H1 (cell line): ENCODE results near the gene PLA2G4F. TPM values are rescaled to one million over a fixed set of nuclear protein-coding genes. Genes with fewer than 3 reads are reported as not detected.

Experiments used
- CTCF ChIA-PET: fragments of 300-600 bp; sonication (Branson Sonifier 250); formaldehyde crosslinking; loops from one replicate; lab custom pipeline; 2021; ENCODE audit not compliant: partially characterized antibody; lab: Charles Lee
- POLR2A ChIA-PET: fragments of 300-600 bp; sonication (Branson Sonifier 250); formaldehyde crosslinking; loops from one replicate; lab custom pipeline; 2021; ENCODE audit warnings: inconsistent platforms; ENCODE audit not compliant: partially characterized antibody; lab: Charles Lee
- DNase-seq, 2 experiments: peaks; one replicate each; pipeline versions ENCODE4 v3.0.0 to v3.0.0-alpha.2; 2010 to 2022; ENCODE audit warnings: low spot score in 2 of 2, low read depth in 1 of 2, mixed read lengths in 1 of 2
- FAIRE-seq: peaks from 2 replicates; lab custom pipeline; 2011; peaks lifted over from hg19 to GRCh38; lab: Jason Lieb, UNC
- H2AFZ ChIP-seq: 2 replicates; pipeline ENCODE4 v1.8.1; 2012; ENCODE audit warnings: low read length, inconsistent platforms
- H2AK5ac ChIP-seq: 2 replicates; pipeline ENCODE4 v1.6.1; 2013; ENCODE audit warnings: low read depth, low read length
- H2BK120ac ChIP-seq: replicated peaks from 2 replicates; pipeline ENCODE3; 2013; ENCODE audit warnings: low read depth, low read length, inconsistent platforms
- H2BK12ac ChIP-seq: 2 replicates; pipeline ENCODE4 v1.6.1; 2013; ENCODE audit warnings: low read depth, low read length
- H2BK15ac ChIP-seq: 2 replicates; pipeline ENCODE4 v1.6.1; 2013; ENCODE audit warnings: low read length
- H2BK20ac ChIP-seq: 2 replicates; pipeline ENCODE4 v1.6.1; 2013; ENCODE audit warnings: low read length
- H2BK5ac ChIP-seq: 2 replicates; pipeline ENCODE4 v1.6.1; 2013; ENCODE audit warnings: low read depth, low read length
- H3K14ac ChIP-seq: 2 replicates; pipeline ENCODE4 v1.6.1; 2013; ENCODE audit warnings: inconsistent platforms; ENCODE audit not compliant: insufficient read length
- H3K18ac ChIP-seq: 2 replicates; pipeline ENCODE4 v1.6.1; 2013; ENCODE audit warnings: low read length; ENCODE audit errors: extremely low read depth
- H3K23ac ChIP-seq: 2 replicates; pipeline ENCODE4 v1.6.1; 2013; ENCODE audit warnings: inconsistent platforms; ENCODE audit not compliant: insufficient read length
- H3K23me2 ChIP-seq: 2 replicates; pipeline ENCODE4 v1.6.1; 2013; ENCODE audit warnings: low read depth, low read length
- H3K27ac ChIP-seq: 2 replicates; pipeline ENCODE4 v1.6.1; 2011; ENCODE audit warnings: low read depth, low read length, inconsistent platforms
- H3K27me3 ChIP-seq, 4 experiments: replicated peaks in 1 of 4; 1 replicate in 1 of 4; 2 replicates in 3 of 4; pipeline versions ENCODE4 v1.6.1 to v1.8.1; 2011 to 2013; ENCODE audit warnings: low read length in 3 of 4, mild to moderate bottlenecking in 3 of 4, inconsistent platforms in 2 of 4, mixed read lengths in 2 of 4, moderate library complexity in 1 of 4; ENCODE audit not compliant: control insufficient read depth in 3 of 4, insufficient read depth in 3 of 4; ENCODE audit errors: extremely low read depth in 1 of 4
- H3K36me3 ChIP-seq, 4 experiments: 2 replicates each; pipeline versions ENCODE4 v1.6.1 to v1.8.1; 2011 to 2013; ENCODE audit warnings: mild to moderate bottlenecking in 4 of 4, low read length in 3 of 4, moderate library complexity in 2 of 4, control low read depth in 1 of 4, inconsistent platforms in 1 of 4; ENCODE audit not compliant: insufficient read depth in 4 of 4, control insufficient read depth in 2 of 4
- H3K4ac ChIP-seq: replicated peaks from 2 replicates; pipeline ENCODE3; 2013; ENCODE audit warnings: low read length, low read depth, mixed read lengths, inconsistent platforms; ENCODE audit not compliant: insufficient read length
- H3K4me1 ChIP-seq, 4 experiments: replicated peaks in 1 of 4; 1 replicate in 1 of 4; 2 replicates in 3 of 4; pipeline versions ENCODE4 v1.6.1 to v1.8.1; 2011 to 2013; ENCODE audit warnings: low read length in 3 of 4, inconsistent platforms in 2 of 4, mixed read lengths in 1 of 4; ENCODE audit not compliant: insufficient read depth in 4 of 4, control insufficient read depth in 3 of 4
- H3K4me2 ChIP-seq, 2 experiments: 2 replicates each; pipeline versions ENCODE4 v1.6.1 to v1.8.1; 2011 to 2013; ENCODE audit warnings: low read depth in 2 of 2, low read length in 2 of 2, control low read depth in 1 of 2, inconsistent platforms in 1 of 2, mild to moderate bottlenecking in 1 of 2; ENCODE audit not compliant: insufficient read depth in 1 of 2
- H3K4me3 ChIP-seq, 4 experiments: fragments of 200-600, 300-600 bp in 1 of 4; sonication (generic), shearing (Covaris generic), sonication (Bioruptor Twin) in 1 of 4; 2 replicates each; pipeline versions ENCODE4 v1.5.1 to v1.8.1; 2011 to 2016; ENCODE audit warnings: low read length in 4 of 4, low read depth in 3 of 4, control low read depth in 2 of 4, inconsistent platforms in 2 of 4, mild to moderate bottlenecking in 2 of 4, mixed read lengths in 1 of 4, moderate library complexity in 1 of 4; ENCODE audit not compliant: insufficient read depth in 2 of 4; ENCODE audit errors: extremely low read depth in 1 of 4
- H3K56ac ChIP-seq: replicated peaks from 2 replicates; pipeline ENCODE3; 2013; ENCODE audit warnings: low read depth, mild to moderate bottlenecking, mixed read lengths, low read length, inconsistent platforms; ENCODE audit not compliant: insufficient read length
- H3K79me1 ChIP-seq: 2 replicates; pipeline ENCODE4 v1.6.1; 2013; ENCODE audit warnings: low read depth, low read length, control low read depth
- H3K79me2 ChIP-seq, 2 experiments: 2 replicates each; pipeline versions ENCODE4 v1.6.1 to v1.8.1; 2012 to 2013; ENCODE audit warnings: low read length in 2 of 2, mild to moderate bottlenecking in 2 of 2, inconsistent platforms in 1 of 2; ENCODE audit not compliant: insufficient read depth in 2 of 2, control insufficient read depth in 1 of 2
- H3K9ac ChIP-seq, 4 experiments: replicated peaks in 1 of 4; 1 replicate in 1 of 4; 2 replicates in 3 of 4; pipeline versions ENCODE4 v1.6.1 to v1.8.1; 2011 to 2013; ENCODE audit warnings: low read depth in 3 of 4, low read length in 3 of 4, control low read depth in 2 of 4, mild to moderate bottlenecking in 2 of 4, moderate library complexity in 2 of 4, inconsistent platforms in 1 of 4; ENCODE audit errors: extremely low read depth in 1 of 4
- H3K9me3 ChIP-seq, 2 experiments: 2 replicates each; pipeline versions ENCODE4 v1.6.1 to v1.8.1; 2012 to 2013; ENCODE audit warnings: mild to moderate bottlenecking in 2 of 2, moderate library complexity in 2 of 2, control low read depth in 1 of 2, inconsistent platforms in 1 of 2, low read depth in 1 of 2, low read length in 1 of 2, mixed read lengths in 1 of 2; ENCODE audit not compliant: insufficient read depth in 2 of 2
- H4K20me1 ChIP-seq, 2 experiments: replicated peaks in 1 of 2; 2 replicates each; pipeline versions ENCODE3 to v1.8.1; 2011 to 2013; ENCODE audit warnings: inconsistent platforms in 2 of 2, low read length in 2 of 2, mild to moderate bottlenecking in 1 of 2; ENCODE audit not compliant: insufficient read depth in 2 of 2, control insufficient read depth in 1 of 2
- H4K5ac ChIP-seq: 2 replicates; pipeline ENCODE4 v1.6.1; 2013; ENCODE audit warnings: low read length, low read depth, mixed read lengths, inconsistent platforms; ENCODE audit not compliant: insufficient read length
- H4K8ac ChIP-seq: 2 replicates; pipeline ENCODE4 v1.8.0; 2013; ENCODE audit warnings: mild to moderate bottlenecking, moderate library complexity, low read length, inconsistent platforms; ENCODE audit not compliant: insufficient read depth; ENCODE audit errors: extremely low read depth
- H4K91ac ChIP-seq: replicated peaks from 2 replicates; pipeline ENCODE3; 2013; ENCODE audit warnings: low read length, mixed read lengths, inconsistent platforms; ENCODE audit not compliant: insufficient read length
- FOSL1 ChIP-seq: IDR thresholded peaks from 2 replicates; pipeline ENCODE4 v1.6.1; 2011; ENCODE audit warnings: mild to moderate bottlenecking, low read depth, low read length, moderate library complexity; ENCODE audit not compliant: insufficient read depth
- NRF1 ChIP-seq: IDR thresholded peaks from 2 replicates; pipeline ENCODE4 v1.6.1; 2011; ENCODE audit warnings: mild to moderate bottlenecking, low read depth, low read length, improper control_type of control experiment
- TAF1 ChIP-seq: IDR thresholded peaks from 2 replicates; pipeline ENCODE4 v1.6.1; 2011; ENCODE audit warnings: mild to moderate bottlenecking, low read depth, low read length
- WGBS, 2 experiments: shearing (Covaris generic) in 1 of 2; methylation state at CpG; one replicate each; pipeline versions ENCODE4 v1.1.6 to v1.1.7; 2013 to 2015; ENCODE audit warnings: low lambda C conversion rate in 2 of 2, mixed read lengths in 2 of 2, inconsistent platforms in 1 of 2, low coverage in 1 of 2, missing lambda C conversion rate in 1 of 2; ENCODE audit not compliant: insufficient replicate concordance in 2 of 2, insufficient coverage in 1 of 2, insufficient read length in 1 of 2; ENCODE audit errors: extremely low coverage in 1 of 2, missing lambda C conversion rate in 1 of 2; 5-methylcytosine and 5-hydroxymethylcytosine counted together
- polyA plus RNA-seq, 7 experiments: library from polyadenylated mRNA; depleted of rRNA in 3 of 7; stranded (reverse) in 5 of 7; unstranded in 2 of 7; fragments of >200 nt in 5 of 7; fragments of 200-250 nt in 2 of 7; gene quantifications; 1 replicate in 5 of 7; 2 replicates in 1 of 7; 4 replicates in 1 of 7; pipeline versions ENCODE4 v1.2.1 to v1.2.3, GENCODE V29; 2011 to 2013; ENCODE audit warnings: missing spikeins in 2 of 7, mixed read lengths in 2 of 7
- total RNA-seq: library from RNA; stranded (reverse); fragmentation: NEBNext Ultra II Directional; extraction: Animal tissue kit (Norgen Biotek cat#: 25700); gene quantifications from 2 replicates; pipeline ENCODE4 v1.2.1, GENCODE V29; 2021

PLA2G4F gene
- total and polyA plus RNA-seq, 2 of the 8 experiments (the other 6 are each of a cell fraction or from before 2014, with no cell fraction given), result not detected

DNA sequence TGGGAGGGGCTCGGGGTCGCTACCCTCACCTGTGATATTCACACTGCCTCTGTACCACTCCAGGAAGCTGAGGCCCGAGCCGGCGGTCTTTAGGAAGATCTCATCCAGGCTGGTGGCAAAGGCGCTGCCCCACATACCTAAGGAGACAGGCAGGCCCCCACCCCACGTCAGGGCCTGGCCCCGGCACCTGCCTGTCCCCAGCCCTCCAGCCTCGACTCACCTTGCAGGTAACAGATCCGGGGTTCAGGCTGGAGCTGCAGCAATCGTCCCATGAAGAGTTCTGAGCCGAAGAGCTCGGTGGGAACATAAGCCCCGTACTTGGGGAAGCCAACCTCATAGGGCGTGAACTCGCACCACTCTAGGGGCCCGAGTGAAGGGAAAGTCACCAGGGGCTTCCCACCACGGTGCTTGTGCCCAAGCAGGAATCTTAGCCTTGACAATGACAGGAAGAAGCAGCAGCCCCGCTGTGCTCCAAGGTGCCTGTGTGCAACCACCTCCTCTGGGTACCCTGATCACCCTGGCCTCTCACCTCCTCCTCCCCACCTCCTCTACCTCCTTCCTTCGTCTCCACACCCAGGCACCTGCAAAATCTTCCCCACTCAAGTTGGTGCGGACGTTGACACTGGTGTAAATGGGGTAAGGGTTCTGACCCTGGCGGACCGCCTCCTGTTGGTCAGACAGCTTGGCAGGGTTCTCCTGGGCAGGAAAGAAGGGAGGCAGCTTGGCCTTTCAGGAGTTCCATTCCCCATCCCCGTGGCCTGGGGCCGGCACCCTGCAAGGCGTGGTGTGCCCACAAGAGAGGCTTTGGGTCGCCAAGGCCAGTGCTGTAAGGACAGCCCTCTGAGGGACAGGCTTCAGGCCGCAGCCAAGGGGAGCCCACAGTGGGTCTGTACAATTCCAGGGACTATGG lies 10.6 kb downstream of the PLA2G4F start:
- Histone ChIP-seq H2AK5ac (no peak overlapping the region), H3K27ac (no peak overlapping the region), H3K23me2 (no peaks in the 10 kb centered on the region), H3K9ac (no peak overlapping the region), H2BK120ac (no peak overlapping the region), H3K56ac (no peak overlapping the region), H3K23ac (no peak overlapping the region), H3K4ac (no peak overlapping the region), H4K20me1 (no peaks in the 10 kb centered on the region), H4K5ac (no peak overlapping the region), H3K18ac (no peak overlapping the region), H2BK15ac (no peak overlapping the region), H3K27me3 (no peaks in the 10 kb centered on the region), H3K79me2 (no peaks in the 10 kb centered on the region), H3K36me3 (no peaks in the 10 kb centered on the region), H3K4me1 (peaks cover 0 to 3% (median 0%) of the 10 kb centered on the region in 4 experiments; a peak in 1 of 7 replicates), H4K8ac (no peak overlapping the region; the same call in 1 of the 2 replicates), H3K4me2 (no peak overlapping the region), H2BK20ac (no peak overlapping the region), H3K14ac (no peak overlapping the region), H2BK12ac (no peak overlapping the region), H2AFZ (no peak overlapping the region), H3K4me3 (no peak overlapping the region), H4K91ac (no peak overlapping the region), H2BK5ac (no peak overlapping the region), H3K79me1 (no peaks in the 10 kb centered on the region), H3K9me3 (no peaks in the 10 kb centered on the region)
- FAIRE-seq (no peak), DNase-seq (no peak)
- POLR2A ChIA-PET, result interaction anchor here (0.6 to 0.8 kb wide), 2 partner anchors 8 to 445 kb away, joined by 3 read pairs; no protein-coding TSS in a partner anchor
- WGBS, 2 experiments, result 85% methylated on average over 29 of the region's 29 CpGs; no CpG with 5 or more reads in 1 of the 2 experiments
- CTCF ChIA-PET, result interaction anchor here (0.6 to 22.6 kb wide), 7 partner anchors 8 to 446 kb away, joined by 4 to 416 read pairs (median 10); partner anchors contain the start of gene PLA2G4F
- TF ChIP-seq NRF1 (no peak), FOSL1 (no peak), TAF1 (no peak)
